OCI-LY3 (cell line): ENCODE results near the gene FAM227B.

Source experiments
- H2AFZ ChIP-seq: fragments of 200-600, 300-600 bp; shearing (Covaris generic); 2 replicates; pipeline ENCODE4 v1.6.0; 2014; ENCODE audit warnings: antibody characterized with exemption, low read depth, low read length
- H3K27ac ChIP-seq: fragments of 200-600, 300-600 bp; sonication (generic); 2 replicates; pipeline ENCODE4 v1.5.1; 2014; ENCODE audit warnings: mild to moderate bottlenecking, low read length, moderate library complexity, mixed read lengths
- H3K27me3 ChIP-seq: fragments of 200-600, 300-600 bp; sonication (generic); 2 replicates; pipeline ENCODE4 v1.6.1; 2014; ENCODE audit warnings: low read depth, low read length, mixed read lengths
- H3K36me3 ChIP-seq: fragments of 200-600, 300-600 bp; sonication (generic); replicated peaks from 2 replicates; pipeline ENCODE3; 2014; ENCODE audit warnings: low read depth, low read length, mixed read lengths
- H3K4me1 ChIP-seq: fragments of 300-600, 200-600 bp; sonication (generic); 2 replicates; pipeline ENCODE4 v1.6.1; 2014; ENCODE audit warnings: low read length, mixed read lengths
- H3K4me2 ChIP-seq: fragments of 200-600, 300-600 bp; sonication (generic); 2 replicates; pipeline ENCODE4 v1.6.1; 2014; ENCODE audit warnings: low read length, mixed read lengths
- H3K4me3 ChIP-seq: fragments of 300-600, 200-600 bp; sonication (generic); 2 replicates; pipeline ENCODE4 v1.5.1; 2014; ENCODE audit warnings: antibody characterized with exemption, mild to moderate bottlenecking, low read length, moderate library complexity
- H3K79me2 ChIP-seq: fragments of 300-600, 200-600 bp; shearing (Covaris generic); 2 replicates; pipeline ENCODE4 v1.6.1; 2014; ENCODE audit warnings: mild to moderate bottlenecking, low read length, mixed read lengths
- H3K9ac ChIP-seq: fragments of 300-600, 200-600 bp; shearing (Covaris generic); 2 replicates; pipeline ENCODE4 v1.6.0; 2014; ENCODE audit warnings: mild to moderate bottlenecking, low read length, moderate library complexity
- H3K9me3 ChIP-seq: fragments of 200-600, 300-600 bp; shearing (Covaris generic); 2 replicates; pipeline ENCODE4 v1.6.1; 2014; ENCODE audit warnings: low read length, mixed read lengths; ENCODE audit not compliant: insufficient read depth
- H4K20me1 ChIP-seq: fragments of 200-600, 300-600 bp; sonication (generic); 2 replicates; pipeline ENCODE4 v1.6.1; 2016; ENCODE audit warnings: low read length, mixed read lengths; ENCODE audit not compliant: insufficient read depth
- CTCF ChIP-seq: fragments of 200-600, 300-600 bp; sonication (generic); IDR thresholded peaks from 2 replicates; pipeline ENCODE4 v1.5.1; 2014; ENCODE audit warnings: antibody characterized with exemption, low read length, low read depth
- EZH2phosphoT487 ChIP-seq: fragments of 200-600 bp; shearing (Covaris generic); IDR thresholded peaks from 2 replicates; pipeline ENCODE4 v1.6.1; 2018; ENCODE audit warnings: antibody characterized with exemption, mixed run types, low read depth

The FAM227B gene

GRCh38 chr15:49460411-49460941 lies 160.1 kb downstream of the FAM227B start:
- H4K20me1 ChIP-seq: no peaks in the 10 kb centered on the region
- TF ChIP-seq CTCF: no peak
- no peak for TF ChIP-seq EZH2phosphoT487
- H3K9ac ChIP-seq: no peak overlapping the region
- H3K4me1 ChIP-seq: no peaks in the 10 kb centered on the region
- H3K27ac ChIP-seq: no peak overlapping the region
- no peaks in the 10 kb centered on the region for H3K79me2 ChIP-seq
- H3K4me3 ChIP-seq: no peak overlapping the region
- no peaks in the 10 kb centered on the region for H3K36me3 ChIP-seq
- H3K27me3 ChIP-seq: no peaks in the 10 kb centered on the region; the same call in 1 of the 2 replicates
- H2AFZ ChIP-seq: no peak overlapping the region
- no peaks in the 10 kb centered on the region for H3K9me3 ChIP-seq
- H3K4me2 ChIP-seq: no peak overlapping the region

GRCh38 chr15:49458145-49458544 lies 162.5 kb downstream of the FAM227B start:
- H3K79me2 ChIP-seq: no peaks in the 10 kb centered on the region
- H3K4me2 ChIP-seq: no peak overlapping the region
- no peaks in the 10 kb centered on the region for H3K9me3 ChIP-seq
- H2AFZ ChIP-seq: no peak overlapping the region
- H4K20me1 ChIP-seq: no peaks in the 10 kb centered on the region
- no peaks in the 10 kb centered on the region for H3K36me3 ChIP-seq
- H3K27me3 ChIP-seq: no peaks in the 10 kb centered on the region; the same call in 1 of the 2 replicates
- no peak overlapping the region for H3K4me3 ChIP-seq
- TF ChIP-seq EZH2phosphoT487: no peak
- TF ChIP-seq CTCF: no peak
- H3K9ac ChIP-seq: no peak overlapping the region
- H3K27ac ChIP-seq: no peak overlapping the region
- H3K4me1 ChIP-seq: no peaks in the 10 kb centered on the region

GRCh38 chr15:49456166-49456565 lies 164.5 kb downstream of the FAM227B start:
- H3K4me1 ChIP-seq: no peaks in the 10 kb centered on the region
- TF ChIP-seq CTCF (no peak), EZH2phosphoT487 (no peak)
- H3K36me3 ChIP-seq: no peaks in the 10 kb centered on the region
- no peak overlapping the region for H3K4me2 ChIP-seq
- H2AFZ ChIP-seq: no peak overlapping the region
- H3K27me3 ChIP-seq: no peaks in the 10 kb centered on the region; the same call in 1 of the 2 replicates
- H3K79me2 ChIP-seq: no peaks in the 10 kb centered on the region
- H3K9ac ChIP-seq: no peak overlapping the region
- H3K9me3 ChIP-seq: no peaks in the 10 kb centered on the region
- H4K20me1 ChIP-seq: no peaks in the 10 kb centered on the region
- no peak overlapping the region for H3K4me3 ChIP-seq
- H3K27ac ChIP-seq: no peak overlapping the region

GRCh38 chr15:49452595-49452994 lies 168.0 kb downstream of the FAM227B start:
- Histone ChIP-seq H3K36me3 (no peaks in the 10 kb centered on the region), H2AFZ (no peak overlapping the region), H3K4me1 (no peaks in the 10 kb centered on the region), H3K27ac (no peak overlapping the region), H3K4me2 (no peak overlapping the region), H3K27me3 (no peaks in the 10 kb centered on the region), H3K9me3 (no peaks in the 10 kb centered on the region), H3K79me2 (no peaks in the 10 kb centered on the region), H3K9ac (no peak overlapping the region), H3K4me3 (no peak overlapping the region), H4K20me1 (no peaks in the 10 kb centered on the region)
- TF ChIP-seq CTCF (no peak), EZH2phosphoT487 (no peak)
